Stomach smooth muscle (tissue), 2 donors: Measurements from ENCODE around the gene H6PD.
A peak's percentile ranks its signal among the peaks of the same experiment; 100 is the strongest.

Experiments used
- H3K27ac ChIP-seq: one replicate; pipeline ENCODE4 v1.7.0; 2013; ENCODE audit warnings: mild to moderate bottlenecking, low read length, inconsistent platforms
- H3K27me3 ChIP-seq, 2 donors: one replicate each; pipeline ENCODE4 v1.7.0; 2013; ENCODE audit warnings: low read length in 2 of 2; ENCODE audit not compliant: insufficient read depth in 2 of 2, control insufficient read depth in 1 of 2
- H3K36me3 ChIP-seq, 2 donors: one replicate each; pipeline ENCODE4 v1.7.0; 2013; ENCODE audit warnings: low read length in 2 of 2; ENCODE audit not compliant: control insufficient read depth in 2 of 2, insufficient read depth in 2 of 2
- H3K4me1 ChIP-seq: one replicate; pipeline ENCODE4 v1.7.0; 2013; ENCODE audit warnings: low read length; ENCODE audit not compliant: control insufficient read depth, insufficient read depth
- H3K4me3 ChIP-seq, 2 donors: one replicate each; pipeline ENCODE4 v1.7.0; 2013; ENCODE audit warnings: low read length in 2 of 2
- H3K9ac ChIP-seq, 2 donors: one replicate each; pipeline ENCODE4 v1.7.0; 2013; ENCODE audit warnings: low read length in 2 of 2, mild to moderate bottlenecking in 1 of 2
- H3K9me3 ChIP-seq, 2 donors: one replicate each; pipeline ENCODE4 v1.7.0; 2013; ENCODE audit warnings: low read length in 2 of 2; ENCODE audit not compliant: control insufficient read depth in 2 of 2
- donor health status: healthy.
- donor health status: Pancreatic carcinoma.

Gene H6PD

GRCh38 chr1:9231648-9232332 lies 2.8 kb upstream of the H6PD start:
- Histone ChIP-seq H3K27me3 (no peaks in the 10 kb centered on the region), H3K4me3 (no peak overlapping the region), H3K9ac (no peak overlapping the region), H3K9me3 (no peaks in the 10 kb centered on the region), H3K36me3 (no peaks in the 10 kb centered on the region), H3K27ac (no peak overlapping the region), H3K4me1 (peaks cover 27% of the 10 kb centered on the region)

- peak overlapping the region; percentile 41 for H3K27ac ChIP-seq
- H3K36me3 ChIP-seq: no peaks in the 10 kb centered on the region
- no peaks in the 10 kb centered on the region for H3K27me3 ChIP-seq
- peaks cover 35% of the 10 kb centered on the region for H3K4me1 ChIP-seq
- H3K9ac ChIP-seq: no peak overlapping the region
- no peak overlapping the region for H3K4me3 ChIP-seq
- no peaks in the 10 kb centered on the region for H3K9me3 ChIP-seq
These were observed 1.2 kb upstream of the H6PD start for GRCh38 chr1:9233241-9233941.

- Histone ChIP-seq H3K9ac (peak overlapping the region; percentile 76 to 81), H3K27ac (peak overlapping the region; percentile 74), H3K4me3 (peak overlapping the region; percentile 75 to 81), H3K9me3 (no peaks in the 10 kb centered on the region), H3K36me3 (no peaks in the 10 kb centered on the region), H3K27me3 (no peaks in the 10 kb centered on the region), H3K4me1 (peaks cover 38% of the 10 kb centered on the region)
These were observed 692 bp upstream of the H6PD start for GRCh38 chr1:9233942-9234222.

- H3K4me1 ChIP-seq: peaks cover 45% of the 10 kb centered on the region
- H3K4me3 ChIP-seq: peak overlapping the region; percentile 81 to 91
- H3K36me3 ChIP-seq: no peaks in the 10 kb centered on the region
- H3K27ac ChIP-seq: peak overlapping the region; percentile 75
- H3K27me3 ChIP-seq: no peaks in the 10 kb centered on the region
- no peaks in the 10 kb centered on the region for H3K9me3 ChIP-seq
- peak overlapping the region; percentile 94 to 98 for H3K9ac ChIP-seq
These were observed 504 bp downstream of the H6PD start for GRCh38 chr1:9235096-9235459.

- peak overlapping the region; percentile 94 to 98 for H3K9ac ChIP-seq
- no peaks in the 10 kb centered on the region for H3K9me3 ChIP-seq
- no peaks in the 10 kb centered on the region for H3K36me3 ChIP-seq
- no peaks in the 10 kb centered on the region for H3K27me3 ChIP-seq
- H3K27ac ChIP-seq: peak overlapping the region; percentile 75
- peak overlapping the region; percentile 81 to 91 for H3K4me3 ChIP-seq
- peaks cover 49% of the 10 kb centered on the region for H3K4me1 ChIP-seq
These were observed 986 bp downstream of the H6PD start for GRCh38 chr1:9235560-9235959.

GRCh38 chr1:9238134-9238533 lies 3.6 kb downstream of the H6PD start:
- no peaks in the 10 kb centered on the region for H3K36me3 ChIP-seq
- H3K9ac ChIP-seq: no peak overlapping the region
- no peaks in the 10 kb centered on the region for H3K27me3 ChIP-seq
- H3K4me3 ChIP-seq: no peak overlapping the region
- no peaks in the 10 kb centered on the region for H3K9me3 ChIP-seq
- H3K4me1 ChIP-seq: peaks cover 63% of the 10 kb centered on the region
- no peak overlapping the region for H3K27ac ChIP-seq

- Histone ChIP-seq H3K9me3 (no peaks in the 10 kb centered on the region), H3K4me1 (peaks cover 63% of the 10 kb centered on the region), H3K27ac (no peak overlapping the region), H3K4me3 (no peak overlapping the region), H3K9ac (no peak overlapping the region), H3K27me3 (no peaks in the 10 kb centered on the region), H3K36me3 (no peaks in the 10 kb centered on the region)
These were observed 4.0 kb downstream of the H6PD start for GRCh38 chr1:9238550-9238949.

GRCh38 chr1:9239622-9240401 lies 5.2 kb downstream of the H6PD start:
- peak overlapping the region in 1 of 2 donors; percentile 44 for H3K4me3 ChIP-seq

GRCh38 chr1:9240914-9241820 lies 6.6 kb downstream of the H6PD start:
- Histone ChIP-seq H3K27me3 (no peaks in the 10 kb centered on the region), H3K9me3 (no peaks in the 10 kb centered on the region), H3K27ac (peak overlapping the region; percentile 62), H3K9ac (no peak overlapping the region), H3K4me1 (peaks cover 56% of the 10 kb centered on the region), H3K4me3 (no peak overlapping the region), H3K36me3 (peaks cover 5 to 7% of the 10 kb centered on the region in 2 donors)

More at GRCh38 chr1:9239622-9240401, 5.2 kb downstream of the H6PD start:
- Histone ChIP-seq H3K4me1 (peaks cover 66% of the 10 kb centered on the region), H3K9ac (peak overlapping the region; percentile 29 to 47), H3K9me3 (no peaks in the 10 kb centered on the region), H3K36me3 (no peaks in the 10 kb centered on the region), H3K27me3 (no peaks in the 10 kb centered on the region), H3K27ac (peak overlapping the region; percentile 62)

GRCh38 chr1:9241891-9242290 lies 7.3 kb downstream of the H6PD start:
- H3K9ac ChIP-seq: no peak overlapping the region
- H3K27ac ChIP-seq: peak overlapping the region; percentile 64
- no peaks in the 10 kb centered on the region for H3K27me3 ChIP-seq
- no peak overlapping the region for H3K4me3 ChIP-seq
- H3K9me3 ChIP-seq: no peaks in the 10 kb centered on the region
- H3K4me1 ChIP-seq: peaks cover 52% of the 10 kb centered on the region
- peaks cover 5 to 11% of the 10 kb centered on the region in 2 donors for H3K36me3 ChIP-seq
